MM.1S (cell line): ENCODE results near the gene SATB2.

Source experiments
- DNase-seq: peaks from one replicate; pipeline ENCODE4 v3.0.0-alpha.2; 2015
- H2AFZ ChIP-seq: fragments of 300-600 bp; sonication (generic); 2 replicates; pipeline ENCODE4 v1.6.0; 2016; ENCODE audit warnings: antibody characterized with exemption, low read length
- H3F3A ChIP-seq: fragments of 300-600 bp; sonication (generic); 2 replicates; pipeline ENCODE4 v1.6.1; 2016; ENCODE audit warnings: mild to moderate bottlenecking, antibody characterized with exemption, low read length, moderate library complexity, mixed read lengths; ENCODE audit not compliant: insufficient read depth
- H3K27ac ChIP-seq: fragments of 300-600 bp; sonication (generic); 2 replicates; pipeline ENCODE4 v1.5.1; 2016; ENCODE audit warnings: mild to moderate bottlenecking, low read length
- H3K27me3 ChIP-seq: fragments of 300-600 bp; sonication (generic); replicated peaks from 2 replicates; pipeline ENCODE4 v1.6.0; 2016; ENCODE audit warnings: low read length; ENCODE audit not compliant: insufficient read depth
- H3K36me3 ChIP-seq: fragments of 300-600 bp; sonication (generic); replicated peaks from 2 replicates; pipeline ENCODE4 v1.6.1; 2016; ENCODE audit warnings: mild to moderate bottlenecking, low read length, mixed read lengths; ENCODE audit not compliant: insufficient read depth
- H3K4me1 ChIP-seq: fragments of 300-600 bp; sonication (generic); 2 replicates; pipeline ENCODE4 v1.6.1; 2016; ENCODE audit warnings: low read length, mixed read lengths
- H3K4me2 ChIP-seq: fragments of 300-600 bp; sonication (generic); 2 replicates; pipeline ENCODE4 v1.6.0; 2016; ENCODE audit warnings: low read depth, low read length
- H3K4me3 ChIP-seq: fragments of 300-600 bp; sonication (generic); 2 replicates; pipeline ENCODE4 v1.5.1; 2016; ENCODE audit warnings: low read length, mixed read lengths
- H3K79me2 ChIP-seq: fragments of 300-600 bp; sonication (generic); 2 replicates; pipeline ENCODE4 v1.6.1; 2016; ENCODE audit warnings: mixed run types, low read length, mixed read lengths
- H3K9ac ChIP-seq: fragments of 300-600 bp; sonication (generic); 2 replicates; pipeline ENCODE4 v1.6.1; 2016; ENCODE audit warnings: low read length, mixed read lengths
- H3K9me2 ChIP-seq: fragments of 300-600 bp; sonication (generic); replicated peaks from 2 replicates; pipeline ENCODE4 v1.6.1; 2016; ENCODE audit warnings: mild to moderate bottlenecking, low read length, mixed read lengths; ENCODE audit not compliant: insufficient read depth
- H3K9me3 ChIP-seq: fragments of 300-600 bp; sonication (generic); replicated peaks from 2 replicates; pipeline ENCODE4 v1.6.1; 2016; ENCODE audit warnings: mild to moderate bottlenecking, low read length, mixed read lengths; ENCODE audit not compliant: insufficient read depth
- H4K20me1 ChIP-seq: fragments of 300-600 bp; sonication (generic); 2 replicates; pipeline ENCODE4 v1.6.1; 2016; ENCODE audit warnings: mild to moderate bottlenecking, low read length, moderate library complexity, mixed read lengths; ENCODE audit not compliant: insufficient read depth
- CTCF ChIP-seq: fragments of 300-600 bp; sonication (generic); IDR thresholded peaks from 2 replicates; pipeline ENCODE4 v1.5.1; 2016; ENCODE audit warnings: antibody characterized with exemption, low read length, mixed read lengths
- EZH2 ChIP-seq: fragments of 300-600 bp; sonication (generic); optimal IDR thresholded peaks from 2 replicates; pipeline ENCODE3; 2017; ENCODE audit warnings: low read depth, mild to moderate bottlenecking, antibody characterized with exemption, low read length, mixed read lengths
- EZH2phosphoT487 ChIP-seq: fragments of 300-600 bp; sonication (generic); IDR thresholded peaks from 2 replicates; pipeline ENCODE4 v1.6.1; 2018; ENCODE audit warnings: antibody characterized with exemption, low read length

The SATB2 gene

DNA sequence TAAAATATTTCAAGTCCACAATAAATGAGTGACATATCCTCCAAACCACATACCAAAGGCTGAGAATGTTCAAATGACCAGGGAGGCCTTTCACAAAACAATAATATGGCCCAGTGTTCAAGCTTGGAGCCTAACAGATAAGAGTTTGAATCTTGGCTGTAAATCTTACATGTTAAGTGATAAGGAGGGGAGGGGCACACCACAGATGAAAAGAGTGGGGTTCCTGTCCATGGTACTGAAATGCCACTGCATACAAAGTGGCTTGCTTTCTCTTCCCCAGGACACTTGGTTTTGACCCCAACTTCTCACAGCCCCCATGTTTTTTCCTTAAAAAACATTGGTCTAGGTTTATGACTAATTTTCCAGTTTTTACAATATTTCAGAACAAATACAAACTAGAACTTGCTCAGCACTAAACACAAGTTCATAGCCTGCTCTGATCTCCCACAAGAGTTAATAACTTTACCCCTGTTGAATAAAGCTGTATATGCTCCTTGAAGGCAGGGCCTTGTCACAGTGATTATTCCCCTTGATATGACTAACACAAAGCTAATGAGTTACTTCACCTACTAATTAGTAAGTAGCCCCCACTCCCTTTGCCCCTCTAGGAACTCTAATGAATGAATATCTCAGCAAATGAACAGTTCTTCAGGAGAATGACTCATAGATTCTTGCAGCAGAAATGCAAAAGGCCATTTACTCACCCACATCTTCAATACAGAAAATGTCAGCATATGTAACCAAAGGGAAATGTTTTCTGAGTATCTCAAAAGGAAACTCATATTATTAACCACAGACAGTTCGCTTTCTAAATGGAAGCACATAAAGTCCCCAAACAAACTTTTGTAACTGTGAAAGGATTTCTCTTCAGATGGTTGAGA, 142.2 kb downstream of the SATB2 start:
- Histone ChIP-seq H3K9me3 (no peaks in the 10 kb centered on the region), H3K4me2 (no peak overlapping the region), H4K20me1 (no peaks in the 10 kb centered on the region), H3K27ac (no peak overlapping the region), H3F3A (no peaks in the 10 kb centered on the region), H3K79me2 (no peaks in the 10 kb centered on the region), H3K27me3 (no peaks in the 10 kb centered on the region), H3K9ac (no peak overlapping the region), H3K4me3 (no peak overlapping the region), H3K9me2 (no peaks in the 10 kb centered on the region), H2AFZ (no peak overlapping the region), H3K4me1 (no peaks in the 10 kb centered on the region), H3K36me3 (no peaks in the 10 kb centered on the region)
- peak; percentile 41 for DNase-seq
- no peak for TF ChIP-seq EZH2
- no peak for TF ChIP-seq CTCF

- H3K4me3 ChIP-seq, result no peak overlapping the region
- H3K27ac ChIP-seq, result no peak overlapping the region
- no peaks in the 10 kb centered on the region for H3K27me3 ChIP-seq
- H3K36me3 ChIP-seq, result no peaks in the 10 kb centered on the region
- H3K9ac ChIP-seq, result no peak overlapping the region
- no peak overlapping the region for H3K4me2 ChIP-seq
- no peak overlapping the region for H2AFZ ChIP-seq
- no peak for DNase-seq
- no peaks in the 10 kb centered on the region for H3K9me3 ChIP-seq
- TF ChIP-seq EZH2 (no peak), CTCF (no peak), EZH2phosphoT487 (no peak)
- no peaks in the 10 kb centered on the region for H3K4me1 ChIP-seq
- no peaks in the 10 kb centered on the region for H3K79me2 ChIP-seq
- no peaks in the 10 kb centered on the region for H3K9me2 ChIP-seq
- H4K20me1 ChIP-seq, result no peaks in the 10 kb centered on the region
- H3F3A ChIP-seq, result no peaks in the 10 kb centered on the region
These were observed 144.8 kb downstream of the SATB2 start for GRCh38 chr2:199312931-199313330.

- Histone ChIP-seq H3K9me3 (no peaks in the 10 kb centered on the region), H3K79me2 (no peaks in the 10 kb centered on the region), H3K27me3 (no peaks in the 10 kb centered on the region), H3K9ac (no peak overlapping the region), H3K36me3 (no peaks in the 10 kb centered on the region), H3K4me2 (no peak overlapping the region), H3K27ac (no peak overlapping the region), H3K4me3 (no peak overlapping the region), H2AFZ (no peak overlapping the region), H4K20me1 (no peaks in the 10 kb centered on the region), H3K4me1 (no peaks in the 10 kb centered on the region), H3F3A (no peaks in the 10 kb centered on the region), H3K9me2 (no peaks in the 10 kb centered on the region)
- DNase-seq, result no peak
- no peak for TF ChIP-seq EZH2phosphoT487
- no peak for TF ChIP-seq EZH2
- no peak for TF ChIP-seq CTCF
These were observed 146.8 kb downstream of the SATB2 start for GRCh38 chr2:199310771-199311585.
